ENCODE measurements around the gene HOXB3.
A peak's percentile ranks its signal among the peaks of the same experiment; 100 is the strongest.

The HOXB3 gene

GRCh38 chr17:48568499-48569239, 21.4 kb downstream of the HOXB3 start:
- no peaks in the 10 kb centered on the region for H3K36me3 ChIP-seq (ENCODE audit: control insufficient read depth, insufficient read depth, low read length, severe bottlenecking)
- H3K9ac ChIP-seq (ENCODE audit: low read length), result peak overlapping the region; percentile 88
- no peaks in the 10 kb centered on the region for H3K27me3 ChIP-seq (replicated peaks; ENCODE audit: control insufficient read depth, insufficient read depth, low read length)
- H3K9me3 ChIP-seq (ENCODE audit: control insufficient read depth, low read length), result no peaks in the 10 kb centered on the region
- DNase-seq (ENCODE audit: low read depth), result no peak
- peak overlapping the region; percentile 77 for H3K4me3 ChIP-seq (ENCODE audit: low read length)
- peaks cover 76% of the 10 kb centered on the region for H3K4me1 ChIP-seq (ENCODE audit: control insufficient read depth, insufficient read depth, low read length)

- H3K4me3 ChIP-seq (ENCODE audit: low read length), result peak overlapping the region; percentile 77
- H3K9me3 ChIP-seq (ENCODE audit: control insufficient read depth, low read length), result no peaks in the 10 kb centered on the region
- no peak for DNase-seq (ENCODE audit: low read depth)
- H3K27me3 ChIP-seq (replicated peaks; ENCODE audit: control insufficient read depth, insufficient read depth, low read length), result no peaks in the 10 kb centered on the region
- no peaks in the 10 kb centered on the region for H3K36me3 ChIP-seq (ENCODE audit: control insufficient read depth, insufficient read depth, low read length, severe bottlenecking)
- peaks cover 71% of the 10 kb centered on the region for H3K4me1 ChIP-seq (ENCODE audit: control insufficient read depth, insufficient read depth, low read length)
- peak overlapping the region; percentile 88 for H3K9ac ChIP-seq (ENCODE audit: low read length)
Observed at GRCh38 chr17:48567646-48568354, 22.2 kb downstream of the HOXB3 start.

- Histone ChIP-seq H3K36me3 (ENCODE audit: control insufficient read depth, insufficient read depth, low read length, severe bottlenecking) (no peaks in the 10 kb centered on the region), H3K4me1 (ENCODE audit: control insufficient read depth, insufficient read depth, low read length) (peaks cover 65% of the 10 kb centered on the region), H3K27me3 (replicated peaks; ENCODE audit: control insufficient read depth, insufficient read depth, low read length) (no peaks in the 10 kb centered on the region), H3K4me3 (ENCODE audit: low read length) (no peak overlapping the region), H3K9ac (ENCODE audit: low read length) (no peak overlapping the region), H3K9me3 (ENCODE audit: control insufficient read depth, low read length) (no peaks in the 10 kb centered on the region)
- DNase-seq (ENCODE audit: low read depth), result no peak
Observed at GRCh38 chr17:48567209-48567608, 22.8 kb downstream of the HOXB3 start.

GRCh38 chr17:48566717-48567116, 23.3 kb downstream of the HOXB3 start:
- no peak for DNase-seq (ENCODE audit: low read depth)
- H3K9ac ChIP-seq (ENCODE audit: low read length), result no peak overlapping the region

GRCh38 chr17:48565925-48566710, 23.9 kb downstream of the HOXB3 start:
- peaks cover 54% of the 10 kb centered on the region for H3K4me1 ChIP-seq (ENCODE audit: control insufficient read depth, insufficient read depth, low read length)
- no peaks in the 10 kb centered on the region for H3K9me3 ChIP-seq (ENCODE audit: control insufficient read depth, low read length)
- H3K27me3 ChIP-seq (replicated peaks; ENCODE audit: control insufficient read depth, insufficient read depth, low read length), result no peaks in the 10 kb centered on the region
- no peak overlapping the region for H3K9ac ChIP-seq (ENCODE audit: low read length)
- no peak overlapping the region for H3K4me3 ChIP-seq (ENCODE audit: low read length)
- no peak for DNase-seq (ENCODE audit: low read depth)
- H3K36me3 ChIP-seq (ENCODE audit: control insufficient read depth, insufficient read depth, low read length, severe bottlenecking), result no peaks in the 10 kb centered on the region

More at GRCh38 chr17:48566717-48567116, 23.3 kb downstream of the HOXB3 start:
- no peaks in the 10 kb centered on the region for H3K9me3 ChIP-seq (ENCODE audit: control insufficient read depth, low read length)
- H3K27me3 ChIP-seq (replicated peaks; ENCODE audit: control insufficient read depth, insufficient read depth, low read length), result no peaks in the 10 kb centered on the region
- no peak overlapping the region for H3K4me3 ChIP-seq (ENCODE audit: low read length)
- H3K36me3 ChIP-seq (ENCODE audit: control insufficient read depth, insufficient read depth, low read length, severe bottlenecking), result no peaks in the 10 kb centered on the region
- peaks cover 60% of the 10 kb centered on the region for H3K4me1 ChIP-seq (ENCODE audit: control insufficient read depth, insufficient read depth, low read length)

GRCh38 chr17:48565022-48565554, 25.0 kb downstream of the HOXB3 start:
- no peaks in the 10 kb centered on the region for H3K36me3 ChIP-seq (ENCODE audit: control insufficient read depth, insufficient read depth, low read length, severe bottlenecking)
- H3K9ac ChIP-seq (ENCODE audit: low read length), result peak overlapping the region; percentile 79
- H3K4me3 ChIP-seq (ENCODE audit: low read length), result peak overlapping the region; percentile 76
- no peak for DNase-seq (ENCODE audit: low read depth)
- no peaks in the 10 kb centered on the region for H3K27me3 ChIP-seq (replicated peaks; ENCODE audit: control insufficient read depth, insufficient read depth, low read length)
- H3K9me3 ChIP-seq (ENCODE audit: control insufficient read depth, low read length), result no peaks in the 10 kb centered on the region
- peaks cover 52% of the 10 kb centered on the region for H3K4me1 ChIP-seq (ENCODE audit: control insufficient read depth, insufficient read depth, low read length)

GRCh38 chr17:48564188-48565021, 25.6 kb downstream of the HOXB3 start:
- peaks cover 52% of the 10 kb centered on the region for H3K4me1 ChIP-seq (ENCODE audit: control insufficient read depth, insufficient read depth, low read length)
- peak overlapping the region; percentile 79 for H3K9ac ChIP-seq (ENCODE audit: low read length)
- H3K9me3 ChIP-seq (ENCODE audit: control insufficient read depth, low read length), result no peaks in the 10 kb centered on the region
- no peak for DNase-seq (ENCODE audit: low read depth)
- peak overlapping the region; percentile 76 for H3K4me3 ChIP-seq (ENCODE audit: low read length)
- H3K36me3 ChIP-seq (ENCODE audit: control insufficient read depth, insufficient read depth, low read length, severe bottlenecking), result no peaks in the 10 kb centered on the region
- no peaks in the 10 kb centered on the region for H3K27me3 ChIP-seq (replicated peaks; ENCODE audit: control insufficient read depth, insufficient read depth, low read length)

- Histone ChIP-seq H3K4me3 (ENCODE audit: low read length) (peak overlapping the region; percentile 33), H3K9ac (ENCODE audit: low read length) (peak overlapping the region; percentile 53), H3K4me1 (ENCODE audit: control insufficient read depth, insufficient read depth, low read length) (peaks cover 52% of the 10 kb centered on the region), H3K9me3 (ENCODE audit: control insufficient read depth, low read length) (no peaks in the 10 kb centered on the region), H3K36me3 (ENCODE audit: control insufficient read depth, insufficient read depth, low read length, severe bottlenecking) (no peaks in the 10 kb centered on the region), H3K27me3 (replicated peaks; ENCODE audit: control insufficient read depth, insufficient read depth, low read length) (no peaks in the 10 kb centered on the region)
- DNase-seq (ENCODE audit: low read depth), result no peak
Observed at GRCh38 chr17:48563867-48564187, 26.2 kb downstream of the HOXB3 start.

- no peak overlapping the region for H3K4me3 ChIP-seq (ENCODE audit: low read length)
- peaks cover 52% of the 10 kb centered on the region for H3K4me1 ChIP-seq (ENCODE audit: control insufficient read depth, insufficient read depth, low read length)
- no peaks in the 10 kb centered on the region for H3K27me3 ChIP-seq (replicated peaks; ENCODE audit: control insufficient read depth, insufficient read depth, low read length)
- H3K9me3 ChIP-seq (ENCODE audit: control insufficient read depth, low read length), result no peaks in the 10 kb centered on the region
- H3K36me3 ChIP-seq (ENCODE audit: control insufficient read depth, insufficient read depth, low read length, severe bottlenecking), result no peaks in the 10 kb centered on the region
- no peak for DNase-seq (ENCODE audit: low read depth)
- no peak overlapping the region for H3K9ac ChIP-seq (ENCODE audit: low read length)
Observed at GRCh38 chr17:48563385-48563838, 26.6 kb downstream of the HOXB3 start.

- Histone ChIP-seq H3K36me3 (ENCODE audit: control insufficient read depth, insufficient read depth, low read length, severe bottlenecking) (no peaks in the 10 kb centered on the region), H3K9me3 (ENCODE audit: control insufficient read depth, low read length) (no peaks in the 10 kb centered on the region), H3K27me3 (replicated peaks; ENCODE audit: control insufficient read depth, insufficient read depth, low read length) (no peaks in the 10 kb centered on the region), H3K4me1 (ENCODE audit: control insufficient read depth, insufficient read depth, low read length) (peaks cover 47% of the 10 kb centered on the region), H3K4me3 (ENCODE audit: low read length) (no peak overlapping the region), H3K9ac (ENCODE audit: low read length) (no peak overlapping the region)
- DNase-seq (ENCODE audit: low read depth), result no peak
Observed at GRCh38 chr17:48562934-48563333, 27.1 kb downstream of the HOXB3 start.

All from adipocyte (in vitro differentiated cells).